Measurements from ENCODE around the gene MYO9B. TPM values are rescaled to one million over a fixed set of nuclear protein-coding genes. Genes with fewer than 3 reads are reported as not detected.

Gene MYO9B
- total RNA-seq, 1 experiment from 2014 or later: 74.6 TPM

DNA sequence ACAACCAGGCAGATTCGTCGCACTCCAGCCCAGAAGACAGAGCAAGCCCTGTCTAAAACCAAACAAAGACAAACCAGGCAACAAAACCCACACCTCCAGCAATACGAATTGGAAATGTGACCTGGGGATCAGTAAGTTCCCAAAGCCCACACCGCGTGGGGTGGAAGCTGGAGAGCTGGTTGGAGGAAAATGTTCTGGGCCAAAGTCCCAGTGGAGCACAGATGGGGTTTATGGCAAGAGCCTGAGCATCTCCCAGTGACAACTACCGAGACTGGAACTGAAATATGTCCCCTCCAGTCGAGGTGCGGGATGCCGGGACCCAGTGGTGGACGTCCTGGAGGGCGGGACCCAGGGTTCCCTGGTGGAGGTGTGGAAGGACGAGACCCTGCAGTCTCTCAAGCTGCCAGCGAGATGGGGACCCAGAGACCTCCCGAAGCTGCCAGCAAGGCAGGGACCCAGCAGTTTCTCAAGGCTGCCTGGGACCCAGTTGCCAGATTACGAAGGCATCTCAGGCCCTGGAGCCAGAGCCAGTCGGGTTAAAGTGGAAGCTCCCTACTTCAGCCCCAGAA lies 26.6 kb upstream of the MYO9B start (continued):
- TF ChIP-seq, protein P1, sequence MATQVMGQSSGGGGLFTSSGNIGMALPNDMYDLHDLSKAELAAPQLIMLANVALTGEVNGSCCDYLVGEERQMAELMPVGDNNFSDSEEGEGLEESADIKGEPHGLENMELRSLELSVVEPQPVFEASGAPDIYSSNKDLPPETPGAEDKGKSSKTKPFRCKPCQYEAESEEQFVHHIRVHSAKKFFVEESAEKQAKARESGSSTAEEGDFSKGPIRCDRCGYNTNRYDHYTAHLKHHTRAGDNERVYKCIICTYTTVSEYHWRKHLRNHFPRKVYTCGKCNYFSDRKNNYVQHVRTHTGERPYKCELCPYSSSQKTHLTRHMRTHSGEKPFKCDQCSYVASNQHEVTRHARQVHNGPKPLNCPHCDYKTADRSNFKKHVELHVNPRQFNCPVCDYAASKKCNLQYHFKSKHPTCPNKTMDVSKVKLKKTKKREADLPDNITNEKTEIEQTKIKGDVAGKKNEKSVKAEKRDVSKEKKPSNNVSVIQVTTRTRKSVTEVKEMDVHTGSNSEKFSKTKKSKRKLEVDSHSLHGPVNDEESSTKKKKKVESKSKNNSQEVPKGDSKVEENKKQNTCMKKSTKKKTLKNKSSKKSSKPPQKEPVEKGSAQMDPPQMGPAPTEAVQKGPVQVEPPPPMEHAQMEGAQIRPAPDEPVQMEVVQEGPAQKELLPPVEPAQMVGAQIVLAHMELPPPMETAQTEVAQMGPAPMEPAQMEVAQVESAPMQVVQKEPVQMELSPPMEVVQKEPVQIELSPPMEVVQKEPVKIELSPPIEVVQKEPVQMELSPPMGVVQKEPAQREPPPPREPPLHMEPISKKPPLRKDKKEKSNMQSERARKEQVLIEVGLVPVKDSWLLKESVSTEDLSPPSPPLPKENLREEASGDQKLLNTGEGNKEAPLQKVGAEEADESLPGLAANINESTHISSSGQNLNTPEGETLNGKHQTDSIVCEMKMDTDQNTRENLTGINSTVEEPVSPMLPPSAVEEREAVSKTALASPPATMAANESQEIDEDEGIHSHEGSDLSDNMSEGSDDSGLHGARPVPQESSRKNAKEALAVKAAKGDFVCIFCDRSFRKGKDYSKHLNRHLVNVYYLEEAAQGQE (IDR thresholded peaks at IDR 0.05; ENCODE audit: low read depth): no peak

GRCh38 chr19:17049711-17050280 lies 25.8 kb upstream of the MYO9B start:
- H3K4me2 ChIP-seq (ENCODE audit: low read length): no peak overlapping the region
- ChIA-PET CTCF (no interaction called here), RAD21 (ENCODE audit: low non-redundant PET in 1 of 2, low total read pairs in 2 of 2, uncharacterized antibody in 2 of 2, unreplicated experiment in 2 of 2) (no interaction called here), POLR2A (no interaction called here)
- no peak overlapping the region for H2AFZ ChIP-seq (ENCODE audit: low read depth, low read length, poor library complexity, severe bottlenecking)
- H3K27ac ChIP-seq (ENCODE audit: low read depth, low read length): no peak overlapping the region
- no peaks in the 10 kb centered on the region for H3K9me3 ChIP-seq (ENCODE audit: control insufficient read depth in 1 of 2, insufficient read depth in 1 of 2, low read depth in 1 of 2, low read length in 2 of 2)
- ATAC-seq (no peak), DNase-seq (ENCODE audit: low read depth, low spot score) (no peak)
- no peak for TF ChIP-seq CBX3 (IDR thresholded peaks at IDR 0.05; ENCODE audit: low read depth)
- no peak for TF ChIP-seq TCF7L2 (IDR thresholded peaks at IDR 0.05; ENCODE audit: borderline replicate concordance, extremely low read depth, insufficient read depth, insufficient read length)
- TF ChIP-seq, protein P1 (IDR thresholded peaks at IDR 0.05; ENCODE audit: low read depth): no peak
- no peak for TF ChIP-seq RAD21 (IDR thresholded peaks at IDR 0.05; ENCODE audit: low read depth)
- no peak for TF ChIP-seq POLR2AphosphoS5 (IDR thresholded peaks at IDR 0.05; ENCODE audit: low read depth, low read length)
- no peak for TF ChIP-seq ZBTB33 (IDR thresholded peaks at IDR 0.05; ENCODE audit: extremely low read depth, insufficient replicate concordance, low read length)
- no peak for TF ChIP-seq SIN3A (IDR thresholded peaks at IDR 0.05; ENCODE audit: low read depth)
- no peak for TF ChIP-seq JUND (IDR thresholded peaks at IDR 0.05)
- TF ChIP-seq ZNF274 (IDR thresholded peaks at IDR 0.05; ENCODE audit: low read depth, low read length): no peak
- no peak for TF ChIP-seq ATF3 (IDR thresholded peaks at IDR 0.05)
- TF ChIP-seq CEBPB (IDR thresholded peaks at IDR 0.05; ENCODE audit: low read depth): no peak
- no peak for TF ChIP-seq FOSL1 (IDR thresholded peaks at IDR 0.05; ENCODE audit: low read depth)
- no peak for TF ChIP-seq ZFX (IDR thresholded peaks at IDR 0.05)
- no peak for TF ChIP-seq EZH2 (IDR thresholded peaks at IDR 0.05)
- TF ChIP-seq EGR1 (IDR thresholded peaks at IDR 0.05; ENCODE audit: low read depth): no peak
- no peak overlapping the region for H3K4me3 ChIP-seq (replicated peaks in 1 of 2; ENCODE audit: low read depth in 1 of 2, low read length in 2 of 2)
- H4K20me1 ChIP-seq (ENCODE audit: insufficient read depth): no peaks in the 10 kb centered on the region
- H3K36me3 ChIP-seq (ENCODE audit: control insufficient read depth in 1 of 2, insufficient read depth in 2 of 2, low read length in 2 of 2): peaks cover 11 to 13% of the 10 kb centered on the region in 2 experiments
- intact Hi-C loops (cut with micrococcal nuclease): no loop called here
- no TSS peak for BruUV-seq (replicated peaks)
- no peaks in the 10 kb centered on the region for H3K9me2 ChIP-seq (ENCODE audit: insufficient read depth)
- H3K4me1 ChIP-seq (ENCODE audit: control insufficient read depth in 1 of 2, insufficient read depth in 2 of 2, low read length in 2 of 2): no peaks in the 10 kb centered on the region
- no peaks in the 10 kb centered on the region for H3K79me2 ChIP-seq (ENCODE audit: insufficient read depth, low read length)
- H3K27me3 ChIP-seq (ENCODE audit: insufficient read depth, low read length): no peaks in the 10 kb centered on the region
- no peak overlapping the region for H3K9ac ChIP-seq (ENCODE audit: low read length)

Data from HCT116 (cell line).